HCT116 (cell line): ENCODE measurements around the gene CCDC187. TPM values are rescaled to one million over a fixed set of nuclear protein-coding genes. Genes with fewer than 3 reads are reported as not detected.

ENCODE experiments used
- ATAC-seq: fragments of 200-7000 bp; cut with Tn5 transposase; 2 replicates; pipeline ENCODE4 v1.9.1; 2020; ENCODE audit warnings: mild to moderate bottlenecking, moderate library complexity
- BruUV-seq: library from RNA; stranded (reverse); fragments of 400-500 nt; replicated peaks from 2 replicates; lab custom pipeline; 2021; lab: Mats Ljungman, UMichigan
- CTCF ChIA-PET: fragments of 300-600 bp; sonication (Branson Sonifier 250); formaldehyde crosslinking; loops from one replicate; lab custom pipeline; 2021; ENCODE audit warnings: antibody characterized with exemption; lab: Charles Lee
- POLR2A ChIA-PET: fragments of 300-600, 350-600 bp; sonication (Branson Sonifier 250); formaldehyde crosslinking; loops from one replicate; lab custom pipeline; 2021; ENCODE audit warnings: antibody characterized with exemption; lab: Charles Lee
- RAD21 ChIA-PET, 2 experiments: fragments of 300-600 bp; sonication (Branson Sonifier 250); formaldehyde crosslinking; loops; one replicate each; lab custom pipeline; 2023; ENCODE audit warnings: low total read pairs in 2 of 2; ENCODE audit not compliant: uncharacterized antibody in 2 of 2, unreplicated experiment in 2 of 2, low non-redundant PET in 1 of 2; lab: Charles Lee
- DNase-seq: peaks from one replicate; pipeline ENCODE4 v3.0.0-alpha.2; 2010; ENCODE audit warnings: low read depth, low spot score
- H2AFZ ChIP-seq: fragments of 200-600 bp; shearing (Covaris generic), sonication (generic); 2 replicates; pipeline ENCODE4 v1.6.1; 2017; ENCODE audit warnings: low read depth, mixed run types, mixed read lengths, antibody characterized with exemption, low read length; ENCODE audit not compliant: poor library complexity, severe bottlenecking
- H3K27ac ChIP-seq: 2 replicates; pipeline ENCODE4 v1.5.1; 2012; ENCODE audit warnings: low read depth, low read length
- H3K27me3 ChIP-seq: fragments of 200-600 bp; sonication (generic); 2 replicates; pipeline ENCODE4 v1.6.1; 2016; ENCODE audit warnings: mixed run types, low read length, mixed read lengths; ENCODE audit not compliant: insufficient read depth
- H3K36me3 ChIP-seq, 2 experiments: fragments of 200-500 bp in 1 of 2; fragments of 200-600 bp in 1 of 2; sonication (Bioruptor generic) in 1 of 2; sonication (generic) in 1 of 2; 2 replicates each; pipeline versions ENCODE4 v1.5.1 to v1.6.1; 2014 to 2016; ENCODE audit warnings: low read length in 2 of 2, inconsistent platforms in 1 of 2, mixed read lengths in 1 of 2, mixed run types in 1 of 2; ENCODE audit not compliant: insufficient read depth in 2 of 2, control insufficient read depth in 1 of 2
- H3K4me1 ChIP-seq, 2 experiments: fragments of 200-600 bp in 1 of 2; sonication (generic) in 1 of 2; 2 replicates each; pipeline versions ENCODE4 v1.5.1 to v1.6.1; 2012 to 2017; ENCODE audit warnings: low read length in 2 of 2, inconsistent platforms in 1 of 2, mild to moderate bottlenecking in 1 of 2, mixed read lengths in 1 of 2, mixed run types in 1 of 2, moderate library complexity in 1 of 2; ENCODE audit not compliant: insufficient read depth in 2 of 2, control insufficient read depth in 1 of 2
- H3K4me2 ChIP-seq: fragments of 200-600 bp; sonication (generic); 2 replicates; pipeline ENCODE4 v1.6.1; 2017; ENCODE audit warnings: mixed run types, low read length, mixed read lengths
- H3K4me3 ChIP-seq, 2 experiments: fragments of 200-600 bp in 1 of 2; sonication (generic) in 1 of 2; replicated peaks in 1 of 2; 2 replicates each; pipeline ENCODE4 v1.5.1; 2011 to 2016; ENCODE audit warnings: low read length in 2 of 2, control low read depth in 1 of 2, low read depth in 1 of 2, mild to moderate bottlenecking in 1 of 2, mixed read lengths in 1 of 2, mixed run types in 1 of 2
- H3K79me2 ChIP-seq: fragments of 200-600 bp; sonication (generic); 2 replicates; pipeline ENCODE4 v1.6.1; 2017; ENCODE audit warnings: mild to moderate bottlenecking, mixed run types, low read length, moderate library complexity, mixed read lengths; ENCODE audit not compliant: insufficient read depth
- H3K9ac ChIP-seq: fragments of 200-600 bp; sonication (generic); 2 replicates; pipeline ENCODE4 v1.6.1; 2016; ENCODE audit warnings: low read length, mixed read lengths
- H3K9me2 ChIP-seq: fragments of 200-600 bp; sonication (generic), shearing (Covaris generic); 2 replicates; pipeline ENCODE4 v1.6.1; 2017; ENCODE audit warnings: mixed run types, mild to moderate bottlenecking, moderate library complexity; ENCODE audit not compliant: insufficient read depth
- H3K9me3 ChIP-seq, 2 experiments: fragments of 200-500 bp in 1 of 2; fragments of 200-600 bp in 1 of 2; sonication (Bioruptor generic) in 1 of 2; sonication (generic) in 1 of 2; 2 replicates each; pipeline ENCODE4 v1.6.1; 2014 to 2017; ENCODE audit warnings: low read length in 2 of 2, mixed read lengths in 2 of 2, inconsistent platforms in 1 of 2, low read depth in 1 of 2, mild to moderate bottlenecking in 1 of 2, mixed run types in 1 of 2, moderate library complexity in 1 of 2; ENCODE audit not compliant: control insufficient read depth in 1 of 2, insufficient read depth in 1 of 2
- H4K20me1 ChIP-seq: fragments of 200-600 bp; sonication (generic), shearing (Covaris generic); 2 replicates; pipeline ENCODE4 v1.6.1; 2017; ENCODE audit warnings: mixed run types, mild to moderate bottlenecking, moderate library complexity; ENCODE audit not compliant: insufficient read depth
- JUND ChIP-seq: IDR thresholded peaks from 2 replicates; pipeline ENCODE4 v1.6.1; 2012
- RAD21 ChIP-seq: IDR thresholded peaks from 2 replicates; pipeline ENCODE4 v1.6.1; 2012; ENCODE audit warnings: low read depth, mild to moderate bottlenecking
- SP1 ChIP-seq: IDR thresholded peaks from 2 replicates; pipeline ENCODE4 v1.6.1; 2012; ENCODE audit warnings: low read depth
- SRF ChIP-seq: IDR thresholded peaks from 2 replicates; pipeline ENCODE4 v1.6.1; 2012; ENCODE audit warnings: low read depth
- TCF7L2 ChIP-seq: IDR thresholded peaks from 2 replicates; pipeline ENCODE4 v1.7.0; 2011; ENCODE audit warnings: borderline replicate concordance, inconsistent platforms; ENCODE audit not compliant: insufficient read depth, insufficient read length; ENCODE audit errors: extremely low read depth
- intact Hi-C: fragments of 100-400 bp; cut with micrococcal nuclease; formaldehyde crosslinking; loops from 2 replicates; pipeline ENCODE4 v1.10.0; 2022
- total RNA-seq: library from RNA; stranded (reverse); gene quantifications from one replicate; pipeline ENCODE4 v1.2.1, GENCODE V29; 2021; ENCODE audit not compliant: unreplicated experiment
- TF ChIP-seq, protein P1 (sequence below): IDR thresholded peaks from 2 replicates; pipeline ENCODE4 v1.6.1; 2012
- TF ChIP-seq, protein P2 (sequence below): IDR thresholded peaks from 2 replicates; pipeline ENCODE4 v1.6.1; 2012

The CCDC187 gene
- total RNA-seq, 1 experiment from 2014 or later, result 4.6 TPM

DNA sequence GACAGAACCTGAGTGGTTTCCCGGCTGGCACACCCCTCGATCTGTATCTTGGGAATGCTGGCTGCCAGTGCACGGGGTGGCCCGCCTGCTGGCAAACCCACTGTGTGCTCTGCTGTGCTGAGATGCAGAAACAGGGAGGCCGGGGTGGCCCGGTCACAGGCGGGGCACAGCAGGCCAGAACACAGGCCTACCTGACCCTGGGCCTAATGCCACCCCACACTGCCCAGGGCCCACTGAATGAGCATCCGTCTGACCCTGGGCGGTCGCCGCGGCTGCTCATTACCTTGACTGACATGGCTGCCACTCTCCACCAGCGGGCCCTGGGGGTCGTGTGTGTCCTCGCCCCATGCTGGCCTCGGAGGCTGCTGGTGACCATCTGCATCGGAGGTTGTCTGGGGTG lies 44.1 kb downstream of the CCDC187 start (continued):
- TF ChIP-seq TCF7L2 (no peak), SP1 (no peak)

DNA sequence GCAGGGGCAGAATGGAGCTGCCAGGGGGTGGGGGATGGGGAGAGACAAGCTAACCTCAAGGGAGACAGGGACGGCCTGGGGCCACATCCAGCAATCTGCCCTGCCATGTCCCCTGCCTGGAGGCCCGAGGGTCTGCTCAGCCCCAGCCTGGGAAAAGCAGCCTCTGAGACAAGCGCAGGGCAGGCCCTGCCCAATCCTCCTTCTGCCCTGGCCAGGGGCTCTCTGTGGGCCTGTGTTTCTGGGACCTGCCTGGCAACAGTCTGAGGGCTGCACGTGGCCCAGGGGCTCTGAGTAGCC lies 44.4 kb downstream of the CCDC187 start:
- H3K9me2 ChIP-seq, result no peaks in the 10 kb centered on the region
- no peaks in the 10 kb centered on the region for H4K20me1 ChIP-seq
- no peak overlapping the region for H3K27ac ChIP-seq
- H3K4me1 ChIP-seq, result peaks cover 10 to 21% of the 10 kb centered on the region in 2 experiments; a peak in 3 of 4 replicates
- BruUV-seq, result no TSS peak
- ATAC-seq, result no peak
- no peak overlapping the region for H2AFZ ChIP-seq
- H3K4me2 ChIP-seq, result no peak overlapping the region
- H3K79me2 ChIP-seq, result no peaks in the 10 kb centered on the region
- TF ChIP-seq, protein P1, sequence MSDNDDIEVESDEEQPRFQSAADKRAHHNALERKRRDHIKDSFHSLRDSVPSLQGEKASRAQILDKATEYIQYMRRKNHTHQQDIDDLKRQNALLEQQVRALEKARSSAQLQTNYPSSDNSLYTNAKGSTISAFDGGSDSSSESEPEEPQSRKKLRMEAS, result no peak
- TF ChIP-seq, protein P2, sequence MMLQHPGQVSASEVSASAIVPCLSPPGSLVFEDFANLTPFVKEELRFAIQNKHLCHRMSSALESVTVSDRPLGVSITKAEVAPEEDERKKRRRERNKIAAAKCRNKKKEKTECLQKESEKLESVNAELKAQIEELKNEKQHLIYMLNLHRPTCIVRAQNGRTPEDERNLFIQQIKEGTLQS, result no peak
- TF ChIP-seq SRF (no peak), RAD21 (no peak)
- TF ChIP-seq, all 23 proteins: peak for 0
- RAD21 ChIA-PET, result no interaction called here
- Histone ChIP-seq H3K36me3 (no peaks in the 10 kb centered on the region), H3K27me3 (no peaks in the 10 kb centered on the region), H3K4me3 (no peak overlapping the region), H3K9ac (no peak overlapping the region), H3K9me3 (no peaks in the 10 kb centered on the region)
- intact Hi-C loops, result no loop called here
- CTCF ChIA-PET, result no interaction called here
- POLR2A ChIA-PET, result no interaction called here
- no peak for DNase-seq

DNA sequence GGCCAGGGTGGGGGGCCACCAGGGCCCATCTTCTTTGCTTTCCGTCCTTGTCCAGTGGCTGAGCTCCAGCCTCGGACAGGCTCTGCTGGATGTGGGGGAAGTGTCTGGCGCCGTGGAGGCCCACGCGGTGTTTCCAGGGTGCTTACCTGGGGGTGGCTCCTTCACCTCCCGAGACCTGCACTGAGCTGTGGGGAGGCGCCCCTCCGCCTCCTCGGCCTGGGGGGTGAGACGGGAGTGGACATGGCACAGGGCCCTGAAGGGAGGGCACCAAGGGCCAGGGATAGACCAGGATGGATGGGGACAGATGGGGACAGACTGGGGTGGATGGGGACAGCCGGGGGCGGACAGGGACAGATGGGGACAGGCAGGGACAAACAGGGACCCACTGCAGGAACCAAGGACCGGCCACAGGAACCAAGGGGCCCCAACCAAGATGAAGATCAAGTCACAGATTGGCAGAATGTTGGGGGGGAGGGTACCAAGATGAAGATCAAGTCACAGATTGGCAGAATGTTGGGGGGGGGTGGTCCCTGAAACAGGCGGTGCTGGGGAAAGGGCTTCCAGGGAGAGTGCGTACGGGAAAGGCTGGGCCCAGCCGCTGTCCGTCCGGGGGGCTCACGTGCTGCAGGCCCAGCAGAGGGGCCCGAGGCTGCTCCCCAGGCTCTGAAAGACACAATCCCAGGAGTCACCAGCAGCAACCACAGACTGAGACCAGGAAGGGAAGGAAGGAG lies 44.9 kb downstream of the CCDC187 start:
- Histone ChIP-seq H3K9me2 (no peaks in the 10 kb centered on the region), H3K27me3 (no peaks in the 10 kb centered on the region), H3K4me1 (peaks cover 10 to 21% of the 10 kb centered on the region in 2 experiments; a peak in 3 of 4 replicates), H3K9me3 (no peaks in the 10 kb centered on the region), H3K9ac (no peak overlapping the region), H3K79me2 (no peaks in the 10 kb centered on the region), H4K20me1 (no peaks in the 10 kb centered on the region), H3K4me3 (no peak overlapping the region), H2AFZ (no peak overlapping the region), H3K4me2 (no peak overlapping the region), H3K36me3 (no peaks in the 10 kb centered on the region), H3K27ac (no peak overlapping the region)
- TF ChIP-seq JUND (no peak), RAD21 (no peak)
- intact Hi-C loops, result no loop called here
- POLR2A ChIA-PET, result no interaction called here
- CTCF ChIA-PET, result no interaction called here
- no peak for ATAC-seq
- no TSS peak for BruUV-seq
- RAD21 ChIA-PET, result no interaction called here
- no peak for DNase-seq
